Limb (tissue), 2 donors: ENCODE data around the gene NEU3.

Experiments used
- DNase-seq, 2 donors: peaks; one replicate each; pipeline ENCODE4 v3.0.0-alpha.2; 2016; ENCODE audit errors: extremely low spot score in 2 of 2

The NEU3 gene

GRCh38 chr11:75059299-75059698 lies 70.6 kb downstream of the NEU3 start:
- DNase-seq = no peak

- DNase-seq = no peak
Observed at GRCh38 chr11:75063741-75064314, 75.1 kb downstream of the NEU3 start.

- no peak for DNase-seq
Observed at GRCh38 chr11:75066061-75066460, 77.3 kb downstream of the NEU3 start.
